ENCODE results near the gene FAM171A1.
A peak's percentile ranks its signal among the peaks of the same experiment; 100 is the strongest.
"Not testable (repeated sequence)": the region's sequence is repeated elsewhere in the genome, so short reads cannot be mapped to it uniquely, and the experiment has no call there.

The FAM171A1 gene

GRCh38 chr10:15276039-15276438 lies 95.0 kb downstream of the FAM171A1 start:
- DNase-seq: not testable (repeated sequence)

GRCh38 chr10:15269838-15270237 lies 101.3 kb downstream of the FAM171A1 start:
- not testable (repeated sequence) for DNase-seq

GRCh38 chr10:15267496-15267895 lies 103.6 kb downstream of the FAM171A1 start:
- peak; percentile 32 for DNase-seq

GRCh38 chr10:15266117-15266516 lies 105.0 kb downstream of the FAM171A1 start:
- no peak for DNase-seq

GRCh38 chr10:15265558-15265957 lies 105.5 kb downstream of the FAM171A1 start:
- DNase-seq: no peak

GRCh38 chr10:15265056-15265455 lies 106.0 kb downstream of the FAM171A1 start:
- no peak for DNase-seq

- no peak for DNase-seq
Measured at GRCh38 chr10:15263657-15264323, 107.3 kb downstream of the FAM171A1 start.

- peak; percentile 55 for DNase-seq
Measured at GRCh38 chr10:15262036-15262713, 108.9 kb downstream of the FAM171A1 start.

- DNase-seq: no peak
Measured at GRCh38 chr10:15259136-15259535, 112.0 kb downstream of the FAM171A1 start.

GRCh38 chr10:15258255-15258654 lies 112.8 kb downstream of the FAM171A1 start:
- DNase-seq: no peak

- no peak for DNase-seq
Measured at GRCh38 chr10:15255961-15256360, 115.1 kb downstream of the FAM171A1 start.

- peak; percentile 49 for DNase-seq
Measured at GRCh38 chr10:15254808-15255648, 116.1 kb downstream of the FAM171A1 start.

GRCh38 chr10:15253951-15254807 lies 116.9 kb downstream of the FAM171A1 start:
- DNase-seq: no peak

- no peak for DNase-seq
Measured at GRCh38 chr10:15252396-15252795, 118.7 kb downstream of the FAM171A1 start.

- no peak for DNase-seq
Measured at GRCh38 chr10:15251791-15252380, 119.2 kb downstream of the FAM171A1 start.

GRCh38 chr10:15245530-15245929 lies 125.6 kb downstream of the FAM171A1 start:
- peak; percentile 75 for DNase-seq

- DNase-seq: peak; percentile 71
Measured at GRCh38 chr10:15244635-15245197, 126.4 kb downstream of the FAM171A1 start.

- DNase-seq: no peak
Measured at GRCh38 chr10:15242261-15242840, 128.7 kb downstream of the FAM171A1 start.

GRCh38 chr10:15241306-15241705 lies 129.8 kb downstream of the FAM171A1 start:
- no peak for DNase-seq

GRCh38 chr10:15238555-15239335 lies 132.3 kb downstream of the FAM171A1 start:
- DNase-seq: no peak

GRCh38 chr10:15237351-15237750 lies 133.7 kb downstream of the FAM171A1 start:
- no peak for DNase-seq
